ENCODE measurements around the gene UPK1B.
"Not testable (repeated sequence)": the region's sequence is repeated elsewhere in the genome, so short reads cannot be mapped to it uniquely, and the experiment has no call there.

The UPK1B gene

DNA sequence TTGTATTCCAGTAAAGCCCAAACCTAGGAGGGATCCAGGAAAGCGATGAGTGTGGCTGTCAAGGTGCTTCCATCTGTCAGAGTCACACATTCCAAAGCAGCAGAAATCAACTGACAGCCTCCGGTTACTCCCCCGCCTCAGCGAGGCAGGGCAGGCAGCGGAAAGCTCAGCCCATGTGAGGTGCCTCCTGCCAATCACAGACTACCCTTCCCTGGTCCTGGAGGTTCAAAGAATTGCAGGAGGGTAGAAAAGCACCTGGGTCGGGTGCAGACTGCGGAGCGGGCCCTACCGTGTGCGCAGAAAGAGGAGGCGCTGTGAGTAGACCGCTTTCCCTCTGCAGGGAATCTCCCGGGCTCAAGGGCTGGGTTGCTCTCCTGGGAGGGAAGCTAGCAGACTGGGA lies at the start of gene UPK1B:
Gene UPK1B (plus strand): TSS at position 274 of the 400 bp plus-strand sequence. CDS start 13,144 bp downstream, outside the sequence.
- no peak within 1 kb of the TSS for H3K4me3 ChIP-seq (ENCODE audit: low read depth, low read length)

DNA sequence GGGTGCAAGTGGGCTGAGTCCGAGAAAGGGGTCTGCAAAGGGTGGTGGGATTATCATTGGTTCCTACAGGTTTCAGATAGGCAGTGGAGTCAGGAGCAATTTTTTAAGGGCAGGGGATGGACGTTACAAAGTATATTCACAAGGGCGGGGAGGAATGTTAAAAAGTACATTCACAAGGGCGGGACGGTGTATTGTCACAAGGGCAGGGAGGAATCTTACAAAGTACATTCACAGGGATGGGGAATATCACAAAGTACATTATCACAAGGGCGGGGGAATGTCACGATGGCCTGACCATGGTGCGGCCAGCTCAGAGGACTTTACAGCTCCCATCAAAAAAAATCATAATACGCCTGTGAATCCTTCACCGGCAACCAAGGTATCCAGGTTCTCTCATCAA lies 48.1 kb upstream of the UPK1B start:
- no peak overlapping the region for H3K4me3 ChIP-seq (ENCODE audit: low read depth, low read length)

DNA sequence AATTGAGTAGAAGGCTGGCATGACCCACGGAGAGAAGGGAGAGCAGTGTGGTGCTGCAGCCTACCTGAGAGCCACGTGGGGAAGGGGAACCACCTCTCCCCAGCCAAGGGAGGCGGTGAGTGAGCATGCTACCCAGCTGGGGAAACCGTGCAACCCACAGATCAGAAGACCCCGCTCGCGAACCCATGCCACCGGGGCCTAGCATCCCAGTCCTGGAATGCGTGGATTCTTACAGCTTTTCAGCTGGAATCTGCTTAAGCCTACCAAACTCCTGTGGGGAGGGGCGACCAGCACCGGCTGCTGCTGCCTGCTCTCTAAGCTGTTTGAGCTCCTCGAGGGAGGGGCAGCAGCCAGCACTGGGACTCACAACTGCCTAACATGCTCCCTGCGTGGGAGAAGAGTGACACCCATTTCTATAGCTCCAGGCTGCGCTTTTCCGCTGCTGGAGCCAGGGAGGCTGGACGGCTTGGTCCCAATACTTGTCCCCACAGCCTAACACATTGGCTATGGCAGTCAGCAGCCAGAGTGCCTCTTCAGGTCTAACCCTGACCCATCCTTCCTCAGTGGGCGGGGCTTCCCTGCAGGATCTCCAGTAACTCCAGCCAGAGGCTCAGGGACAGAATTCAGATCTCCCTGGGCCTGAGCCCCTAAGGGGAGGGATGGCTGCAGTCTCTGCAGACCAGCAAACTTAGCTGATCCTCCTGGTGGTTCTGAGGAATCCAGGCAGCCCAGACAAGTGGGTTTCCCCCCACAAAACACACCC lies 47.5 kb upstream of the UPK1B start:
- no peak overlapping the region for H3K4me3 ChIP-seq (ENCODE audit: low read depth, low read length)

DNA sequence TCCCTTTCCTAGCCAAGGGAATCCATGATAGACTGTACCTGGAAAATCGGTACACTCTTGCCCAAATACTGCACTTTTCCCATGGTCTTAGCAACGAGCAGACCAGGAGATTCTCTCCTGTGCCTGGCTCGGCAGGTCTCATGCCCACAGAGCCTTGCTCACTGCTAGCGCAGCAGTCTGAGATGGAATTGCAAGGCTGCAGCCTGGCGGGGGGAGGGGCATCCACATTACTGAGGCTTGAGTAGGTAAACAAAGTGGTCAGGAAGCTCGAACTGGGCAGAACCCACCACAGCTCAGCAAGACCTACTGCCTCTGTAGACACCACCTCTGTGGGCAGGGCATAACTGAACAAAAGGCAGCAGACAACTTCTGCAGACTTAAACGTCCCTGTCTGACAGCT lies 43.1 kb upstream of the UPK1B start:
- not testable (repeated sequence) for H3K4me3 ChIP-seq (ENCODE audit: low read depth, low read length)

DNA sequence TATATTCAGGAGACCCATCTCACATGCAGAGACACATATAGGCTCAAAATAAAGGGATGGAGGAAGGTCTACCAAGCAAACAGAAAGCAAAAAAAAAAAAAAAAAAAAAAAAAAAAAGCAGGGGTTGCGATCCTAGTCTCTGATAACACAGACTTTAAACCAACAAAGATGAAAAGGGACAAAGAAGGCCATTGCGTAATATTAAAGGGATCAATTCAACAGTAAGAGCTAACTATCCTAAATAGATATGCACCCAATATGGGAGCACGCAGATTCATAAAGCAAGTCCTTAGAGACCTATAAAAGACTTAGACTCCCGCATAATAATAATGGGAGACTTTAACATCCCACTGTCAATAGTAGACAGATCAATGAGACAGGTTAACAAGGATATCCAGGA lies 41.1 kb upstream of the UPK1B start:
- H3K4me3 ChIP-seq (ENCODE audit: low read depth, low read length): not testable (repeated sequence)

DNA sequence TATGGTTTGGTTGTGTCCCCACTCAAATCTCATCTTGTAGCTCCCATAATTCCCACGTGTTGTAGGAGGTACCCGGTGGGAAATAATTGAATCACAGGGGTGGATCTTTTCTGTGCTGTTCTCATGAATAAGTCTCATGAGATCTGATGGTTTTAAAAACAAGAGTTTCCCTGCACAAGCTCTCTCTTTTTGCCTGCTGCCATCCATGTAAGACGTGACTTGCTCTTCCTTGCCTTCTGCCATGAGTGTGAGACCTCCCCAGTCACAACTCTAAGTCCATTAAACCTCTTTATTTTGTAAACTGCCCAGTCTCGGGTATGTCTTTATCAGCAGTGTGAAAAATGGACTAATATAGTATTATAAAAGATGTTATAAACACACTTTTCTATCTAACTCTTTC lies 34.0 kb upstream of the UPK1B start:
- H3K4me3 ChIP-seq (ENCODE audit: low read depth, low read length): not testable (repeated sequence)

DNA sequence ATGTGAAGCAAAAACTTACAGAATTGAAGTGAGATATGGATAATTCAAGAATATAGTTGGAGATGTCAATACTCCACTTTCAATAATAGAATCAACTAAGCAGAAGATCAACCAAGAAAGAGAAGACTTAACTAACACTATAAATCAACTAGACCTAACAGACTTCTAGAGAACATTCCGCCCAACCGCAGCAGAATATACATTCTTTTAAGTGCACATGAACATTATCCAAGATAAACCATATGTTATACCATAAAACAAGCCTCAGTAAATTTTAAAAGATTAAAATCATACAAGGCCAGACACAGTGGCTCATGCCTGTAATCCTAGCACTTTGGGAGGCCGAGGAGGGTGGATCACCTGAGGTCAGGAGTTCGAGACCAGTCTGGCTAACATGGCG lies 32.9 kb upstream of the UPK1B start:
- H3K4me3 ChIP-seq (ENCODE audit: low read depth, low read length): no peak overlapping the region

DNA sequence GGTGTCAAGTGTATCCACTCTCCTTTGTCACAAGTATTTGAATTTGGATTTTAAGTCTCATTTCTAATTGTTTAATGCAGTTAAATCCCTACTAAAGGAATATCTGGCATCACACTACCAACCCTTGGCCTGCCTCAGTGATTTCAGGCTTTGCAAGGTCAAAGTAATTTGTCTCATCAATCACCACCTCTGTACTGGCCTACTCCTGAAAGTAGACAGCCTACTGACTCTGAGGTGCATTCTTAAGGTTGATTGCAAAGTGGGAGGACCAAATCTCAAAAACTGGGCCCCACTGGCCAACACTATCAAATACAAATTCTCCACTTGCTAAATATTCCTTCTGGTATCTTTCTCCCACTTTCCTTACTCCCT lies 28.3 kb upstream of the UPK1B start:
- H3K4me3 ChIP-seq (ENCODE audit: low read depth, low read length): no peak overlapping the region

DNA sequence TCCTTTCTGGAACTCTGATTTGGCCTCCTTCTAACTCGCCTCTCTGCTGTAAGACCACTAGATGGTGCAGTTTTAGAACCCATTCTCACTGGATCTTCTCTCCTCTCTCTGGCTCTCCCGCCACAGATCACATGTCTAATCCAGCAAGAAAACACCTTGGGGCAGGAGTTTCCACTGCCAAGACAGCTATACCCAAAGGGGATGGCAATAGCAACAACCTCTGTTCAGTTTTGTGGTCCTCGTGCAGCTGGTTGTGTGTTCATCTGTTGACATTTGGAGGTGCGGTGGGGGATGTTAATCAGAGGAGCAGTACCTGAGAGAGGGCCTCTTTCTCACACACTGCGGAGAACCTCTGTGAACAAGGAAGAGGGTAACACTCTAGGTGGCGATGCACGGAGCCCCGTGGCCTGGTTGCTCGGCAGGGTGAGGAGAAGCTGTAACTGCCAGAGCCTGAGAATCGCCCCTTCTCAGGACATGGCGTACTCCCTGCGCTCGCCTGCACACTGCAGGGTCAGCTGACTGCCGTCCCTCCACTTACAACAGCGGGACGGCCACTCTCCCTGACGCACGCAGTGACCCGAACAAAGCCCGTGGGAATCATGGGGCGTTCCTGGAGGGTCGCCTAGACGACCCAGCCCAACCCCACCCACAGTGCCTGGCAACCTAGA lies 27.8 kb upstream of the UPK1B start, which contains the start of gene TEX55:
Gene TEX55 (plus strand): TSS at position 666 of the 668 bp plus-strand sequence. CDS start 25 bp downstream, outside the sequence.
- H3K4me3 ChIP-seq (ENCODE audit: low read depth, low read length): no peak within 1 kb of the TSS

DNA sequence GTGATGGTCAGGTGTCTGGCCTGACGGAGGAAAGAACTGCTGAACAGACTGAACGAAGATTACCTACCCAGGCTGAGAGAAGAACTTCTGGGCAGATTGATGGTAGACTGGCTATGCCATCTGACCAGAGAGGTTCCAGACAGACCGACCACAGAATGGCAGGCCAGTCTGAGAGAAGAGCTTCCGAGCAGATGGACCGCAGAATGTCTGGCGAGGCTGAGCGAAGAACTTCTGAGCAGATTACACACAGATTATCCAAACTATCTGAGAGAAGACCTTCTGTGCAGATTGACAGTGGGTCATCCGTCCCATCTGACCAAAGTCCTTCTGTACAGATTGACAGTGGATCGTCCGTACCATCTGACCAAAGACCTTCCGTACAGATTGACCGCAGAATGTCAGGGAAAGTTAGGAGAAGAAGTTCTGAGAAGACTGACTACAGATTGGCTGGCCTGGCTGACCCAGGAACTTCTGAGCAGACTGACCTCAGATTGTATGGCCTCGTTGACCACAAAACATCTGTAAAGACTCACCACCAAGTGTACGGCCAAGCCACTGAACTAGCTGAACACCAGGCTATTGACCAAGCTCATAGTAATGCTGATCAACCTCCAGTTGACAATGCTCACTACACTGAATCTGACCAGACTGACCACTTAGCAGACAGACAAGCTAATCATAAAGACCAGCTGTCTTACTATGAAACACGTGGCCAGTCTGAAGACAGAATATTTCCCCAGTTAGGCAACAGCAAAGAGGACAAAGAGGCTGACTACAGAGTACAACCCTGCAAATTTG lies 26.6 kb upstream of the UPK1B start:
- H3K4me3 ChIP-seq (ENCODE audit: low read depth, low read length): no peak overlapping the region

DNA sequence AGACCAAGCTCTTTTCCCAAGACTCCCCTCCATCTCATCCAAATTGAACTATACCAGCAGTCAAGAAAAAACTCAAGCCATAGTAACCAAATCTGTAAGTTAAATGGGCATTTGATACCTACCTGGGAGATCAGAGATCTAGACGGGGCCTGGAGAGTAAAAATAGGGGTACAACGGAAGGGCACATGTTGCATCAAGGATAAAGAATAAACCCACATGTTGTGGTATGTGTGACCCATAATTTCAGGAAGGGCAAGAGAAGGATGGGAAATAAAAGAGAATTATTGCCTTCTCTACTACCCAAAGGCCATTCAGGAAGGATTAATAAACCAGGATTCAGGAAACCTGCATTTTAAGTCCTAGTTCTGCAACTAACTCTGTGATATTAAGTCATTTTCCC lies 25.9 kb upstream of the UPK1B start:
- H3K4me3 ChIP-seq (ENCODE audit: low read depth, low read length): no peak overlapping the region

DNA sequence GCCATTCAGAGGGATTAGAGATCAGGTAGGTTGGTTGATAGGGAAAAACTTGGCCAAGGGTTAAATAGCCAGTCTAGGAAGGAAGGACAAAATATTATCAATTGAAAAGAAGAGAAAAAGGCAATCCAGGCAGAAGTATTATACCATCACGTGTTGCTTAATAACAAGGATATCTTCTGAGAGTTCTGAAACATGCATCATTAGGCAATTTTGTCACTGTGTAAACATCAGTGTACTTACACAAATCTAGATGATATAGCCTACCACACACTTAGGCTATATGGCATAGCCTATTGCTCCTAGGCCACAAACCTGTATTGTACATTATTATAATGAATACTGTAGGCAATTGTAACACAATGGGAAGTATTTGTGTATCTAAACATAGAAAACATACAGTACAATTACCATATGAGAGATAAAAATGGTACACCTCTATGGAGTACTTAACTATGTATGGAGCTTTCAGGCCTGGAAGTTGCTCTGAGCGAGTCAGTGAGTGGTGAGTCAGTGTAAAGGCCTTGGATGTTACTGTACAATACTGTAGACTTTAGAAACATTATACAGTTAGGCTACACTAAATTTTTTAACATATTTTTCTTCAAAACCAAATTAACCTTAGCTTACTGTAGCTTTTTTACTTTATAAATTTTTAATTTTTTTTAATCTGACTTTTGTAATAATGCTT lies 24.8 kb upstream of the UPK1B start:
- H3K4me3 ChIP-seq (ENCODE audit: low read depth, low read length): no peak overlapping the region

DNA sequence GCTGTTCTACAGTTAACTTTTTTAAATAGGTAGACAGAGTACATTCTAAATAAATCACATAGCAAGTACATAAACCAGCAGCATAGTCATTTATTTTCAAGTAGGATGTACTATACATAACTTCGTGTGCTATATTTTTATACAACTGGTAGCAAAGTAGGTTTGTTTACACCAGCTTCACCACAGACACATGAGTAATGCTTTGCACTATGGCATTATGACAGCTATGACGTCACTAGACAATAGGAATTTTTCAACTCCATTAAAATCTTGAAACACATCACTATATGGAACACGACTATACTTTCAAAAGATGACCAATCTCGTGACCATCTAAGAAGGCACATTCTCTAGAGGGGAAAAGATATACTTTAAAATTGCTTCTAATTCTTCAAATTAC lies 23.9 kb upstream of the UPK1B start:
- H3K4me3 ChIP-seq (ENCODE audit: low read depth, low read length): no peak overlapping the region

DNA sequence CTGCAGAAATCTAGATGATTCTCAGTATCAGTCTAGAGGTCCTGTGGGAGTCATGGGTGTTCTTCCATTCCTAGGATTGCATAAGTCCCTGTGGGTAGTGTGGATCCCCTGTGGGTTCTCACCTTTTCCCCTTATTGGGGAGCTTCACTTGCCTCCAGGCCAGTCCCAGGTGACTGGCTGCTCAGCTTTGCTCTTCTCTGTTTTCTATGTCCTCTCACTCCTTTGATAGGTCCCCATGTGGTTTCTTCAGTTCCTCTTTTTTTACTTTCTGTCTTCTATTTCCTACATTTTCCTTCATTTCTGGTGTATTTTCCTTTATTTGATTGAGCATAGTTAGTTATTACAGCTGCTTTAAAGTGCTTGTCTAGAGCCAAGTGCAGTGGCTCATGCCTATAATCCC lies 16.5 kb upstream of the UPK1B start:
- no peak overlapping the region for H3K4me3 ChIP-seq (ENCODE audit: low read depth, low read length)

DNA sequence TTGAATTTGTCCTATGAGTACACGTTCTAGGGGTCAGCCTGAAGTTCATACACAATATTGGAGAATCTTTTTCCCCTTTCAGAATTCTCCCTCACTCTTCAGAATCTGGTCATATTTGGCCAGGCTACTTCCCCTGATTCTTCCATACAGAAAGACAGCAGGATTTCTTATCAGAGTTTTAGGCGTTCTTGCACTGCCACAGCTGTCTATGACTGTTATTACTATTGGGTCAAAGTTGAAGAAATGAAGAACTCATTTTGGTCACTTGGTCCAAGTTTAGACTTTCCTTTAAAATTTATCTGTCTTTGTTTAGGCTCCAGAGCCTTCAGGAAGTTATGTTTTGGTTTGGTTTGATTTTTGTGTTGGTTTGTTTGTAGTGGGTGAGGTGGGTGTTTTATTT lies 15.4 kb upstream of the UPK1B start:
- H3K4me3 ChIP-seq (ENCODE audit: low read depth, low read length): no peak overlapping the region

DNA sequence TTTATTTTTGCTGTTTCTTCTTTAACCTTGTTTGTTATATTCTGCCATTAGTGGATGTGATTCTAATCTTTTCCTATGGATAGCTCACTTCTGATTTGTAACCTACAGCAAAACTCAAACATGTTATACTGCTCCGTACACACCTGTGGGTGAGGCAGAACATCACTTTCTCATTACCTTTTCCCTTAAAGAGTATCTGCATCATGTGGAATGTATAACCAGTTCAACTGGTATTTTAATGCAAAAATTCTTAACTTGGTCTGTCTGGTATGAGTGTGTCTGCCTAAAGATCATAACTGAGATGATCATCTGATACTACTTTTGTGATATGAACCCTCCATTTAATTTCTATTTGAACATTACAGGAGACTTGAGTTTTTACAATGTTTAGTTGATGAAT lies 13.0 kb upstream of the UPK1B start:
- no peak overlapping the region for H3K4me3 ChIP-seq (ENCODE audit: low read depth, low read length)

DNA sequence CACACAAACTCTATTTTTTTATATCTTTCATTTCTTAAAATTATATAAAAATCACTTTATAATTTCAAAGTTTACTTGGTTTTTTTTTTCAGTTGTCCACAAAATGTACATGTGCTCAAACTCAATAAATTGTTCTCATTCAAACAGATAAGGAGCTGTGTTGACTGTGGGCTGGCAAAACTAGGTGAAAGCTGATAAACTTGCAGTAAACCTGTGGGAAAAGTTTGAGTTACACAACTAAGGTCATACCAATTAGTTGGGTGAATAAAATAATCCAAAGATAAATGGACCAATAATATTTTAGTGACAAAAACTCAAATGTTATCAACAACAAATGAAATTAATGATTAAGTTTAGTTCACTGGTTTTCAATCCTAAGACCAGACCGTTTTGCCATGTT lies 12.6 kb upstream of the UPK1B start:
- no peak overlapping the region for H3K4me3 ChIP-seq (ENCODE audit: low read depth, low read length)

DNA sequence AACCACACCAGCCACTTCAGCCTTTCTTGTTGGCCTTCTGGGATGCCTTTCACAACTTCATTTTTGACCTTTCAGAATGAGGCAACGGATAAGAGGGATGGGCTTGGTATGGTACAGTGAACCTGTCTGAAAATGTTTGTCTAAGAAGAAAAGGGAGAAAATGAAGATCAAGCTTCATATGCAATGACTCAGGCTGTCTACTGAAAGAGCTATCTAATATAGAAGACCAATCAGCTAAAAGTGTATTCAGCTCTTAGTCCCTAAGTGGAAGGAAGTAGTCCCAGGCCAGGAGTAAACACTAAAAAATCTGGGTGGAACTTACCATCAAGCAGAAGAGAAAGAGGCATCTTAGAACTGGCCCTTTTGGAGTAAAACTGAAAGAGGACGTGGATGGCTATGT lies 12.2 kb upstream of the UPK1B start:
- H3K4me3 ChIP-seq (ENCODE audit: low read depth, low read length): no peak overlapping the region

DNA sequence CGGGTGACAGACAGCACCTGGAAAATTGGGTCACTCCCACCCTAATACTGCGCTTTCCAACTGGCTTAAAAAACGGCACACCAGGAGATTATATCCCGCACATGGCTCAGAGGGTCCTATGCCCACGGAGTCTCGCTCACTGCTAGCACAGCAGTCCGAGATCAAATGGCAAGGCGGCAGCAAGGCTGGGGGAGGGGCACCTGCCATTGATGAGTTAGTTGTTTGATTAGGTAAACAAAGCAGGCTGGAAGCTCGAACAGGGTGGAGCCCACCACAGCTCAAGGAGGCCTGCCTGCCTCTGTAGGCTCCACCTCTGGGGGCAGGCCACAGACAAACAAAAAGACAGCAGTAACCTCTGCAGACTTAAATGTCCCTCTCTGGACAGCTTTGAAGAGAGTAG lies 8.7 kb upstream of the UPK1B start:
- H3K4me3 ChIP-seq (ENCODE audit: low read depth, low read length): not testable (repeated sequence)

DNA sequence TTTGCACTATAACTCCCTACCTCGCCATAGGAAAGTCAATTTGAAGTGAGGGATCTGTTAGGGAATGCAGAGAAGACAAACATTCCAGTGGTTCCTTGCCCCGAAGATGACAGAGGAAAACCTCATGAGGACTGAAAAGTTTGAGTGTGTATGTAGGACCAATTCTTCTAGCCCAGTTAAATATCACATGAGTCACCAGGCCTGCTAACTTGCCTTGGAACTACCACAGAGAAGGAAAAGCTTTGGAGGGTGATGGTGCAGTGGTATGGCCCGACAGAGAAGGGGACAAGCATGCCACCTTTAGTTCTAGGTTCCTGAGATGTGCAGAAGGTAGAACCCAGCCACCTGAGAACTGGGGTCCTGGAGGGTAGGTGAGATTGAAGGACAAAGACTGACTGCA lies 2.6 kb upstream of the UPK1B start:
- H3K4me3 ChIP-seq (ENCODE audit: low read depth, low read length): no peak overlapping the region

Data from iPS-11a (cell line).